ENCODE measurements around the gene ANKRD34A.

ANKRD34A gene

DNA sequence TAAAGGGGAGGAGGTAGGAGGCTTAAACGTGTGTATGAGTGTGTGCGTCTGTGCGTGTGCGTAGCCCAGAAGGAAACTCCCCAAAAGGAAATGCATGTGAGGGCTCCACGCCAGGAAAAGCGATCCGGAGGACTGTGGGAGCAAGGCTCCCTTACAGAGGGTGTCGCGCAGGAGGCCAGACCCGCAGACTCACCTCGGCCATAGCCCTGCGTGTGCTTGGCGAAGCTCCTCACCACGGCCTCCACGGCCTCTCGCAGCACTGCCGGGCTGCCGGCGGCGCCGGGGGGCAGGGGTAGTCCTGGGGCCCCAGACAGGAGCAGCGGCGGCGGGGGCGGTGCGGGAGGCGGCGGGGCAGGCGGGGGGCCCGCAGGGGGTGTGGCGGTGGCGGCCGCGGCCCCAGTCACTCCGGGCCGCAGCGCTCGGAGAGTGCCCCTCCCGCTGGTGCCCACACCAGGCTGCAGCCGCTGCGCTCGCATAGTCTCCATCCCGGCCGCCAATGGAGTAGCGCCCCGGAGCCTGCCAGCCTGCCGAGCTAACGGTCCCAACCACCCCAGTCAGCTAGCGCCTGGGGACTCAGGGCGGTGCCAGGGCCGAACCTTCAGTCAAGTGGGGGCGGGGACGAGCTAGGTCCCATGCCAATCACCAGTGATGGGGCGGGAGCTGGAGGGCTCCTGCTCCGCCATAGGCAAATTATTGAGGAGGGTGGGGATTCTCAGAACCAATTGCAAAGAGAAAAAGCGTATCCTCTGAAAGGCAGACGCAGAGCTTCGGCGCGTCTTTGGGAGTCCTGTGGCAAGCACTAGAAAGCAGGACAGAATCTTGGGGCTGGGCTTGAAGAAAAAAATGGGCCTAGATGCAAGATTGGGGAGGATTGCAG, 6.7 kb downstream of the ANKRD34A start, which contains the start of gene LIX1L:
LIX1L (minus strand) TSS at position 575 of the 877 bp plus-strand sequence; CDS start at position 485, 90 bp downstream.
- H3K27ac ChIP-seq, result peak within 1 kb of the TSS; percentile 69
- H3K4me3 ChIP-seq (ENCODE audit: low read depth, low read length), result peak within 1 kb of the TSS; percentile 57
- H3K27me3 ChIP-seq (ENCODE audit: insufficient read depth, low read depth, severe bottlenecking), result no peaks in the 10 kb centered on the region
- no peaks in the 10 kb centered on the region for H3K9me3 ChIP-seq (ENCODE audit: severe bottlenecking)
- no peaks in the 10 kb centered on the region; the same call in 1 of the 2 replicates for H3K36me3 ChIP-seq
- TF ChIP-seq CTCF (IDR thresholded peaks at IDR 0.05; ENCODE audit: low read depth, low read length), result 0 out of 2 replicates have a peak, but pooled peaks have one; percentile 0
- peak; percentile 100 for DNase-seq

DNA sequence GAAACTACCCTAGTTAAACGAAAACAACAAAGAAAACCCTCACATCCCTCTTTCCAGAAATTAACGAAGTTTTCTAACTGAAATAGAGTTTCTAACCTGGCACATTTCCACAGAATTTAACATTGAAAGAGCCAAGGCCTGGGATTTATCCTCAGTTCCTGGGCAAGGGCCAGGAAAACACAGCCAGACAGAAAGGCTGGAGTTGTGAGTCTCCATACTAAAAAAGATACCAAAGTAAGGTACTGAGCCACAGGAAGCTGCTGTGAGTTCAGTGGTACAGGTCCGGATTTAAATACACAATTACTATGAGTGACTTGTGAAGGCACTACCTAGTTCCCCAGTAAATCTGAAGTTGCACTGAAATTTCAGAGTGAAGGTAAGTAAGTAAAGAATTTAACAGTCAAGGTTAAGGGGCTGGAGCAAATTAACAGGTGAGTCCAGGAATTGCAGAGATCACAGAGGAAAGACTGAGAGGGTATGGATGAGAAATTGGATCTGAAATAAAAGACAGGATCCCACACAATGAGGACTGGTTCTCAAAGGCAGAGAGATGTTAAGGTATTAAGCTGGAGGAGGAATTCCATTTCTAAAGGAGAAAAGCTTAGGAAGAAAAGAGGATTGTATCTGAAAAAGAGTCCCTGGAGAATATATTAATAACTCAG, 7.5 kb downstream of the ANKRD34A start:
- peaks cover 3% of the 10 kb centered on the region for H3K36me3 ChIP-seq
- no peaks in the 10 kb centered on the region for H3K9me3 ChIP-seq (ENCODE audit: severe bottlenecking)
- H3K4me3 ChIP-seq (ENCODE audit: low read depth, low read length), result peak overlapping the region; percentile 57
- no peak for DNase-seq
- H3K27ac ChIP-seq, result peak overlapping the region; percentile 69
- no peak for TF ChIP-seq CTCF (IDR thresholded peaks at IDR 0.05; ENCODE audit: low read depth, low read length)
- no peaks in the 10 kb centered on the region for H3K27me3 ChIP-seq (ENCODE audit: insufficient read depth, low read depth, severe bottlenecking)

- no peak overlapping the region for H3K27ac ChIP-seq
Measured at GRCh38 chr1:145956361-145956760, 8.0 kb downstream of the ANKRD34A start.

GRCh38 chr1:145955436-145955835, 8.9 kb downstream of the ANKRD34A start:
- Histone ChIP-seq H3K27ac (no peak overlapping the region), H3K27me3 (ENCODE audit: insufficient read depth, low read depth, severe bottlenecking) (no peaks in the 10 kb centered on the region), H3K36me3 (peaks cover 4% of the 10 kb centered on the region), H3K4me3 (ENCODE audit: low read depth, low read length) (no peak overlapping the region), H3K9me3 (ENCODE audit: severe bottlenecking) (no peaks in the 10 kb centered on the region)
- TF ChIP-seq CTCF (IDR thresholded peaks at IDR 0.05; ENCODE audit: low read depth, low read length), result no peak
- DNase-seq, result no peak

More at GRCh38 chr1:145956361-145956760, 8.0 kb downstream of the ANKRD34A start:
- no peak for TF ChIP-seq CTCF (IDR thresholded peaks at IDR 0.05; ENCODE audit: low read depth, low read length)
- DNase-seq, result no peak
- H3K36me3 ChIP-seq, result peaks cover 4% of the 10 kb centered on the region
- H3K4me3 ChIP-seq (ENCODE audit: low read depth, low read length), result no peak overlapping the region
- H3K9me3 ChIP-seq (ENCODE audit: severe bottlenecking), result no peaks in the 10 kb centered on the region
- H3K27me3 ChIP-seq (ENCODE audit: insufficient read depth, low read depth, severe bottlenecking), result no peaks in the 10 kb centered on the region

GRCh38 chr1:145953861-145954260, 10.5 kb downstream of the ANKRD34A start:
- H3K36me3 ChIP-seq, result peaks cover 4% of the 10 kb centered on the region
- no peak for DNase-seq
- no peaks in the 10 kb centered on the region for H3K9me3 ChIP-seq (ENCODE audit: severe bottlenecking)
- no peak overlapping the region for H3K27ac ChIP-seq
- TF ChIP-seq CTCF (IDR thresholded peaks at IDR 0.05; ENCODE audit: low read depth, low read length), result no peak
- no peak overlapping the region for H3K4me3 ChIP-seq (ENCODE audit: low read depth, low read length)
- H3K27me3 ChIP-seq (ENCODE audit: insufficient read depth, low read depth, severe bottlenecking), result no peaks in the 10 kb centered on the region
